GM19397 (cell line): ENCODE measurements around the gene C2.

ENCODE experiments used
- ATAC-seq: cut with Tn5 transposase; IDR thresholded peaks from one replicate; pipeline ENCODE4 v1.9.1; 2021; ENCODE audit warnings: mild to moderate bottlenecking, moderate library complexity; ENCODE audit not compliant: unreplicated experiment

C2 gene

DNA sequence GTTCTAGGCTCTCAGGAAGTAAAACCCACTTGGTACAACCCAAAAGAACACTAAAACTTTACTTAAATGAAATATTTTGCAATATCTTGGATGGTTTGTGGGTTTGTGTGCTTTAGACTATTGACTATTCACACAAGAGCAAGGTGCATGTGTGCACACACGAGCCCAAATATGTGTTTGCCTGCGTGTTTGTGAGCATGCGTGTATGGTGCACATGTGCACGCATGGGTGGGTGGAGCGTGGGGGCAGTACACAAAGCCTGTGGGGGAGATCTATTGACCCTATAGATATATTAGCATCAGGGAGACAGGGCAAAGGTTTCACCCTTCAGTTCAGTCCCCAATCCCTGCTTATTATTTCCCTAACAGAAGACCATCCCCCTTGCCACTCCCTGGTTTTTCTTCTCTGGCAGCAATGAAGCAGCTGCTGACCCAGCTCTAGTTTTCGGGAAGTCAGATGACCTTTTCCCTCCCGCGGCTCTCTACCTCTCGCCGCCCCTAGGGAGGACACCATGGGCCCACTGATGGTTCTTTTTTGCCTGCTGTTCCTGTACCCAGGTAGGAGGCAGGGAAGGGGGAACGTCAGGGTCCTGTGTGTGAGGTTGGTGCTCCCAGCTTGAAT is at the start of gene C2:
C2 (plus strand) TSS at position 476 of the 621 bp plus-strand sequence; CDS start at position 512, 36 bp downstream.
- no peak for ATAC-seq

DNA sequence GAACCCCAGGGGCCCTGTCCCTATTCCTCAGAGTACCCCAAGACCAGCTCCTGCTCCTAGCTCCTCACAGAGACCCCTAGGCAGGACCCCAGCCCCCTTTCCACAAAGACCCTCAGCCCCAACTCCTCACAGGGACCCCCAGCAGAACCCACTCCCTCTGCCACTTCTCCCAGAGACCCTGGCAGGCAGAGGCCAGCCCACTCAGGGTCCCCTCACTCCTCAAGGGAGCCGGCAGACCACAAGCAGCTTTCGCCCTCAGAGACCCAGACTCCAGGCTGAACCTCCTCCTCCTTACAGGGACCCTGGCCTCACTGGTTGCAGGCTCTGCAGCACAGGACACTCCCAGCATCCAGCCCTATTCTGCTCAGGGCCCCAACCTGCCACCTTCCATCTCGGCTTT is 49.3 kb upstream of the C2 start:
- ATAC-seq, result no peak

DNA sequence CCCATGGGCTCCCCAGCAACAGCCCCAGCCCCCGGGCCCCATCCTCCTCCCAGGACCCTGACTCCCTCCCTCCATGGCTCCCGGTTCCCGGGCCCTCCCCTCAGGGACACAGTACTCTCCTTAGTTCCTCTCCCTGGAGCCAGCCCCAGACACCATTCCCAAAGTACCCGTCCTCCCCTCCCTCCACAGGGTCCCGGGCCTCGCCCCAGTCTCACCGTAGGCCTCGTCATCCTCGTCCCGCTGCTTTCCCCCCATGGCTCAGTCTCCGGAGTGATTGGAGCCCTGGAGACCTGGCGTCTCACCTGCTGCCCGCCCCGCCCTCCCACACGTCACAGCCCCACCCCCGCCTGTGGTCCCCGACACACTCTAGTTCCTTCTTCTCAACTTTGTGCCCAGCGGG is 48.8 kb upstream of the C2 start, which contains the start of gene SLC44A4:
SLC44A4 (minus strand) TSS at position 272 of the 400 bp plus-strand sequence; CDS start at position 255, 17 bp downstream.
- ATAC-seq, result no peak

DNA sequence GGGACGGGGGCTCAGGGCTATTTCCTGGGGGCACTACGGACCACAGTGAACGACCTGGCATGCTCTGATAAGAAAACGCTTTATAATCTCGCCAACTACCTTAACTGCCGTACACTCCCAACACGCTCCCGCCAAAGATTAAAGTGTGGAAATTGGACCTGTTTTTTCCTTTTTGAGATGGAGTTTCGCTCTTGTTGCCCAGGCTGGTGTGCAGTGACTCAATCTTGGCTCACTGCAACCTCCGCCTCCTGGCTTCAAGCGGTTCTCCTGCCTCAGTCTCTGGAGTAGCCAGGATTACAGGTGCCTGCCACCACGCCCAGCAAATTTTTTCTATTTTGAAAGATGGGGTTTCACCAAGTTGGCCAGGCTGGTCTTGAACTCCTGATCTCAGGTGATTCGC is 48.4 kb upstream of the C2 start:
- ATAC-seq, result no peak

DNA sequence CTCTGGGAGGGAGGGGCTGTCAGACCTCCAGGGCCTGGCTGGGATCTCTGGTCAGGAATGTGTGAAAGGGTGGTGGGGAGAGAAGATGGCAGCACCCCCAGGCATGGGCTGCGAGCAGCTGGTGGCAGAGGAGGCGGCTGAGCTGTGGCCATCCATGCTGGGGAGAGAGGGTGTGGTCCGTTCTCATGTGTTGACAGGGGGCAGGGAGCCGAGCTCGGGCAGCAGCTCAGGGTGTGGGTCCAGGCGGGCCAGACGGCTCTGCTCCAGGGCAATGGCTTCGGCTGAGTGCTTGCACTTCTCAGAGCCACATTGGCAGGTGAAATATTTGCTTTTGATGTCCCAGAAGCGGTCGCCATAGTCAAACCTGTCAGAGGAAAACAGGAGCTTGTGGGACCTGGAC is 47.6 kb upstream of the C2 start:
- ATAC-seq, result no peak

DNA sequence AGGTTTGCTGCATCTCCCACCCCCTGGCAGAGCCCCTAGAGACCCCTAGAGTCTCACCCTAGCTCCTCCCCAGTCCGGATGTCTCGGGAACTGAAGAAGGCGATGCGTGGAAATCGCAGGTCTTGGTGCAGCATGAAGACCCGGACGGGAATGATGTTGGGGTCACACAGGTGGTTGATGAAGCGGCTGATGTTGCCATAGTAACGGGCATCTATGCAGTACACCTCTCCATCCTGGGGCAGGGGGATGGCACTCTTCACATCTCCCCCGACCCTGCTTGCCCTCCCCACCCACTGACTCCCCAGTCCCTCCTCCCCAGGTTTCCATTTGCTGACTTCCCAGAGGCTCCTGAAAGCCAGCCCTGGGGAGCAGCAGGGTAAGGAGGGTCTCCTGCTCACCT is 46.9 kb upstream of the C2 start:
- ATAC-seq, result no peak

DNA sequence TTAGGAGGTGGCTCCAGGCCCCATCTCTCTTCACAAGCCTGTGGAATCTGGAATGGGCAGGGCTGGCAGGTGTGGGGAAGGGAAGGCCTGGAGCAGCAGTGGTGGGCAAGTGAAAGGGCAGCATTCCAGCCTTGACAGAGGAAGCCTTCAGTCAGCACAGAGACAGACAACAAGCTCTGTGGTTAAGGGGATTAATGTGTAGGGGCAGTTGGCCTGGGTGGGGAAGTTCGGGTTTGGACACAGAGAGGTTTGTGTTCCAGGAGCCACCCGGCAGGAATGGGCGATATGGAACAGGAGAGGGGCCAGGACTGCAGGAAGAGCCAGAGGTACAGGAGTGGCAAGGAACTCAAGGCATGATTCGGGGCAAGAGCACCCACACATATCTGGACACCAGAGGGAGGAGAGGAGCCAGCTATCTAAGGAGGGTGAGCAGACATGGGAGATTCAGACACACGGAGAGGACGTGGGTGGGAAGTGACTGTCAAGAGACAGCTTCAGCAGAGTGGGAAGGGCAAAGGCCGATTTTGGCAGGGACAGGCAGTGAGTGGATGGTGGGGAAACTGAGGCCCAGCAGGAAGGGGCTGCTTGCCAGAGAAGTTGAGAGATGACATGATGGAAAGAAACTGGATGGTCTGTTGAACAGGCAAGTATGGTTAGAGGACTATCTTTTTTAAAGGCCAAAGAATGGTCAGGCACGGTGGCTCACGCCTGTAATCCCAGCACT is 46.2 kb upstream of the C2 start:
- no peak for ATAC-seq

DNA sequence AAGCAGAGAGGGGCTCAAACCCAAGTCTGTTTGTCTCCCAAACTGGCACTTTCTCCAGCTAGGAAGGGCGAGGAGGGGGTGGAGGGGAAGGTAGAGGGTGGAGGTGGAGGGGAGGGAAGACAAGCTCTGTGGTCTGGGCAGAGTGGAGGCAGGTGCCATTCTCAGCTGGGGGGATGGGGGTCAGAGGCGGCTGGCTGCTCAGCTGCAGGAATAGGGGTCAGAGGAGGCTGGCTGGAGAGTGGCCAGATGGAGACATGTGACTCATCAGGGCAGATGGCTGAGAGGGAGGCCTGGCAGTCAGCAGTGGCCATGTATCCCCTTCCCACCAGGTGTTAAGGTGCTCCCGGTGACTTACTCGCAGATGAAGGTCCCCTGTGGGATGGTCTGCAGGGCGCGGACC is 45.2 kb upstream of the C2 start:
- ATAC-seq, result no peak

DNA sequence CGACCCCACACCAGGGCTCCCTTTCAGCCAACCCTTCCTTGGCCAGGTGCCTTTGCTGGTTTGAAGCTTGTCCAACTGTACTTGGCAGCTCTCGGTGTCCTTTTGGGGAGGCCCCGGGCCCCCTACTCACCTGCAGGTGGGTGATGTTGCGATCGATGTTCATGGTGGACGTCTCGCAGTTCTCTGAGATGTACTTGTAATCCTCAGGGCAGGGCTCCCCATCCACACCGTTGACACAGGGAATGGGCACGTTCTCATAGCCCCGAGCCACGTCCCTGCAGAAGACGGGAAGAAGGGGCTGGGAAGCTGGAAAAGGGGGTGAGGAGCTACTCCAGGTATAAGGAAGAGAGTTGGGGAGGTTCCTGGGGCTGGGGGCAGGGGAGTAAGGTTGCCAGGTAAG is 43.8 kb upstream of the C2 start:
- ATAC-seq, result no peak

DNA sequence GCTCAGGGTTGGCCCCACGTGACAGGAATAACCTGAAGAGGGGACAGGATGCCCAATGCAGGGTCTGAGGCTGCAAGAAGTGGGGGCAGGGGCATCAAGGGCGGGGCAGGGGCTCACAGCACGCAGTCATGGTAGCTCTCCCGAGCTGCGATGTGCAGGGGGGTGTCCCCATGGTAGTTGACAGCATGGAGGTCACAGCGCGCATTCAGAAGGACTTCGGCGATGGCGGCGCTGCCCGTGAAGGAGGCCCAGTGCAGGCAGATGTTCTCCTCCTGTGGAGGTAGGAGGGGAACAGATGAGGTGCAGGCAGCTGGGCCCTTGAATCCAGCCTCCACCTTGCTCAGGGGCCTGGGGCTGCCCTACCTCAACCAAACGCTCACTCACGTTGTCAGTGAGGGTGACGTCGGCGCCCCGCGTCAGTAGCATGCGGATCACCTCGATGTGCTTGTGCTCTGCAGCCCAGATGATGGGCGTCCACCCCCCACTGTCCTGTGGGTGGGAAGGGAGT is 42.9 kb upstream of the C2 start:
- ATAC-seq, result no peak

DNA sequence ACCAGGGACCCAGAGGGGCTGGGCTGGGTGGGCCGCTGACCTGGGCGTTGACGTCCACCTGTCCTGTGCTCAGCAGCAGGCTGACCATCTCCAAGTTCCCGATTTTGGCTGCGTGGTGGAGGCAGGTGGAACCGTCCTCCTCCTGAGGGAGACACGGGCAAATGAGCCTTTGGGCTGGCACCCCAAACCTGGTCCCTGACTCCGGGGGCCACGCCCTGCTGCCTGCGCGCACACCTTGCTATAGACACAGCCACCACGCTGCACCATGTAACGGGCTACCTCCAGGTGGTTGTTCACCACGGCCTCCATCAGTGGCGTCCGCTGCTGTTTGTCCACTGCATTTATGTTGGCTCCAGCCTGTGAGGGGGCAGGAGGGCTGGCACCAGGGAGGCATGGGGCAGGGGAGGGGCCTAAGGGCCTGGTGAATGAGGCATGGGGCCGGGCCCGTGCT is 41.0 kb upstream of the C2 start:
- no peak for ATAC-seq

DNA sequence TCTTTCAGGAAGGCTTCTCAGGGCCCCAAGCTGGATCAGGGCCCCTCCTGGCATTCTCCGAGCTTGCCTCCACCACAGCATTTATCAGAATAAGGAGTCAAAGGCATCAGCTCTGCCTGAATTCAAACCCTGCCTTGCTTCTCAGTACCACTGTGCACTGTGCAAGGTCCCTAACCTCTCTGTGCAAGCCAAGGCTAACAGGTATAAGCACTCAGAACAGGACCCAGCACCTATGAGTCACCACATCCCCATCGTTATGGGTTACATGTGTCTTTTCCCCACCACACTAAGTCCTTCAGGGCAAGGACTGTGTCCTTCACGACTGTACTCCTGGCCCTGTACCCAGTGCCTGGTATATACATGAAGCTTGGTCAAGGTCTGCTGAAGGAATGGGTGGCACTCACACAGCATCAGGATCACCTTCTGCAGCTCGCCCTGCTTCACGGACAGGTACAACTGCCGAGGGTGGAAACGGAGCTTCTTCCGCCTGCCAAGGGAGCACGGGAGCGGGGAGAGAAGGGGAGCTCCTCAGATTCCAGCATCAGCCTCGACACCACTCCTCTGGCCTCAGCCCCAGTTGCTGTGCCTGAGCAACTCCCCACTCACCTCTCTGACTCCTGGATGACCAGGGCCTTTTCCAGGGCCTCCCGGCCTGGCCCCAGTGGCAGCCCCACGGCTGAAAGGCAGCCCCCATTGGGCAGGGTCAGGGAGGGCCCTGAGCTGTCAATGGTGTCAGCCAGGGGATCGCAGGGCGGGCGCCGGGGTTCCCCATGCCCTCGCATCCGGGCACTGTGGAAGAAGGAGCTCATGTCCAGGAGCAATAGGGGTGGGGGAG is 40.1 kb upstream of the C2 start:
- ATAC-seq, result no peak

DNA sequence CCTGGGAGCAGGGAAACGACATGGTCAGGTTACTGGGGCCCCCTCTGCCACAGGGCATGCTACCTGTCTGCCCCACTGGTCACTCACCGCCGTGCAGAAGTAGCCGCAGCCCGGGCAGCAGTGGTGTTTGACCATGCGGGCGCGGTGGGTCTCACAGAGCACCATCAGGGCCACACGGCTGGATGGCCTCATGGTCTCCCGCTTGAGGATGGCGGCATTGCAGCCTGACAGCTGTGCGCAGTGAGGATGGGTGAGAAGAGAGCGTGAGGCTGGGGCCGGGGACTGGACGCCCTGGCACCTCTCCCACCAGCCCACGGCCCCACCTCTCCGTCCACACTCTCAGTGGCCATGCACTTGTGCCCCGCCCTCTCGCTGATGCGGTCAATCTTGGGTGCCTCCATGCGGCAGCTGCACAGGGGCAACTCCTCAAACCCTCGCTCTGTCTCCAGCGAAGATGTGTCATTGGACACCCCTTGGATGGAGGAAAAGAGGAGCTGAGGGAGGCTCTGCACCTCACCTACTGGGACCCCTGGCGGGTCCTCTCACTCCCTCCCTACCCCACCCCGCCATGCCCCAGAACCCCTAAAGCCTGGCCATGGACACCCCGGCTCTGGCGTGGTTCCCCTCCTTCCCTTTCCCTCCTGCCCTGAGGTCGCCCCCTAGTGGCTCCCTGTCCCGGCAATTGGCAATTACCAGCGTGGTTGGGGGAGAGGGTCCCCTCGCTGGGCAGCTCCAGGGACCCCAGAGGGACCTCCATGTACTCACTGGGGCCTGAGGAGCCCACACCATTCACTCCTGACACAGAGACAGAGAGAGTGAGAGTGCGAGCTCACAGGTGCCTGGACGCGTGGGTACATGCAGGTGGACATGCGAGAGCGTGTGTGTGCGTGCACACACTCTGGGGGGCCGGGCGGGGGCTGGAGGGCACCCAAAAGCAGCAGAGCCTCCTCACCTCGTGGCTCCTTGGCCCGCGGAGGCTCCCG is 39.0 kb upstream of the C2 start:
- ATAC-seq, result no peak

DNA sequence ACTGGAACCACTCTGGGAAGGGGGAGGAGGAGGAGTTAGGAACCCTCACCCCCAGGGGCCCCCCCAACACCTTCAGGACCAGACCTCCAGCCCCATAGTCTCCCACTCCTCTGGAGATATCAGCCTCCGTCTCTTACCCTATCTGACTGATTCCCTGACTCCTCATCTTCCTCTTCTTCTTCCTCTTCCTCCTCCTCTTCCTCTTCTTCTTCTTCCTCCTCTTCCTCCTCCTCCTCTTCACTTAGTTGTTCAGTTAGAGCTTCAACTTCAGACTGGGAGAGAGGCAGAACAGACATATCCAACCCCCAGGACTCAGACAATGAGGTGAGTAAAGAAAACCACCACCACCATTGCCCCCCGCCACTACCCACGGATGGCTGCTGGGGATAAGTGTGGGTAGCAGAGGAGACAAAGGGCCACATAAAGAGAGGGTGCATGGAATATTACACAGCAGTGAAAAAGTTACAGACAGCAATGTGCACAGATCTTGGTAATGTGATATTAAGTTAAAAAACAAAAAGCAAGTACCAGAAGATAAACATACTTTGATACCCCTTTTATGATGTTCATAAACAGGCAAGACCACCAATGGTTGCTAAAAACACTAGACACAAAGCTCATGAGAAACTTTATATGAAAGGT is 38.1 kb upstream of the C2 start:
- no peak for ATAC-seq

DNA sequence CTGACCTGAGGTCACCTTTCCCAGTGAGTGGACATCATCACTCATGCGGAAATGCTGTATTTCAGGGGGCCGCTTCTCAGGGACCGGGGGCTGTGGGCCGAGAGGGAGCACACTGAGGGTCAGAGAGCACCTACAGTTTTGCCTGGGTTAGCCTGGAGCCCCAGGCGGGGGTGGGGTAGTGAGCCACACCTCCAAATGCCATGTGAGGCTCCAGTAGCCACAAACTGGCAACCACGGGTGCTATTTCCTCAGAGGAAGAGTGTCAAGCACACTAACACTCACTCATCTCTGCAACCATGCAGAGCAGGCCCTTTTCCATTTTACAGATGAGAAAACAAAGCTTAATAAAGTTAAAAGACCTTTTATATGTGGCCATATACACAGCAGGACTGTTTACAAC is 34.7 kb upstream of the C2 start:
- no peak for ATAC-seq

DNA sequence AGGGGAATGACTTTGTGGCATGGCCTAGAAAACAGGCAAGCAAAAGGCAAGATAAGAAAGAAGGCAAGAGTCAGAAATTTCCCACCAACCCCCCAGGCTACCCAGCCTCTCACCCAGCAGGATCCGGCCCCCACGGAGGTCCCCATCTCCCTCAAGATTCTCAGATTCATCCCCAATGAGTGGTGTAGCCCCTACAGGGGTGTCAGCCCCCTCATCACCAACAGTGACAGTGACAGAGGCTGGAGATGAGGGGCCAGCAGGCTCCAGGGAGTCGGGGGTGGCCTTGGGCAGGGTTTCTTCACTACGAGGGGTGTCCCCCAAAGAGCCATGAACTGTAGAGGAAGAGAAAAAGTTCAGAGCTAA is 31.0 kb upstream of the C2 start:
- no peak for ATAC-seq

DNA sequence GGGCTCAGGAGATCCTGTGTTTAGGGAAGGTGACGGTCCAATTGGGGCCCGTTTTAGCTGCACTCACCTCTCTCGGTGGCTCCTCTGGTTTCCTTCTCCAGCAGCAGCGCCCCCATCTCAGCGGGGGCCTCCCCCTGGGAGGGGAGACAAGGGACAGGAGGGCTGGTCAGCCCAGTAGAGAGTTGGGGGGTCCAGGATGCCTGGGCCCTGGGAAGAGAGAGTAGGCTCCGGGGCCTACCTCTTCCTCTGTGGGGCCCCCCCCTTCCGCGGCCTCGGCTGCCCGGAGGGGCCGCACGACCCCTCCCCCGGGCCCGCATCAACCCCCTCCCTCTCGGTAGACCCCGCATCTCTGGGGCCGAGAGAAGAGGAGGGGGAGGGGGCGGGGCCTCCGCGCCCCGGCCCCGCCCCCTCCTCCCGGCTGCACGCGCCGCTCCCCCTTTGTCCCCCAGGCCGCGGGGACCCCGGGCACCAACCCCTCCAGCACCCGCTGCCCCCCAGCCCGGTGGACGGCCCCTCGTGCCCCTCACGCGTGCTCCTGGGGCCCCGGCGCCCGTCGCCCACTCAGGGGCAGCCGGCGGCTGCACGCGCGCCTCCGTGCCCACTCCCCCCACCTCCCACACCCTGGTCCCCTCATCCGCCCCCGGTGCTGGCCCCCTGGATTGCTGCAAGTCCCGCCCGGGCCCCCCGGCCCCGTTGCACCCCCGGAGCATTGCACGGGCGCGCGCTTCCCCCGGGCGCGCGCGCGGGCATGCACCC is 30.5 kb upstream of the C2 start:
- ATAC-seq, result peak; percentile 10

DNA sequence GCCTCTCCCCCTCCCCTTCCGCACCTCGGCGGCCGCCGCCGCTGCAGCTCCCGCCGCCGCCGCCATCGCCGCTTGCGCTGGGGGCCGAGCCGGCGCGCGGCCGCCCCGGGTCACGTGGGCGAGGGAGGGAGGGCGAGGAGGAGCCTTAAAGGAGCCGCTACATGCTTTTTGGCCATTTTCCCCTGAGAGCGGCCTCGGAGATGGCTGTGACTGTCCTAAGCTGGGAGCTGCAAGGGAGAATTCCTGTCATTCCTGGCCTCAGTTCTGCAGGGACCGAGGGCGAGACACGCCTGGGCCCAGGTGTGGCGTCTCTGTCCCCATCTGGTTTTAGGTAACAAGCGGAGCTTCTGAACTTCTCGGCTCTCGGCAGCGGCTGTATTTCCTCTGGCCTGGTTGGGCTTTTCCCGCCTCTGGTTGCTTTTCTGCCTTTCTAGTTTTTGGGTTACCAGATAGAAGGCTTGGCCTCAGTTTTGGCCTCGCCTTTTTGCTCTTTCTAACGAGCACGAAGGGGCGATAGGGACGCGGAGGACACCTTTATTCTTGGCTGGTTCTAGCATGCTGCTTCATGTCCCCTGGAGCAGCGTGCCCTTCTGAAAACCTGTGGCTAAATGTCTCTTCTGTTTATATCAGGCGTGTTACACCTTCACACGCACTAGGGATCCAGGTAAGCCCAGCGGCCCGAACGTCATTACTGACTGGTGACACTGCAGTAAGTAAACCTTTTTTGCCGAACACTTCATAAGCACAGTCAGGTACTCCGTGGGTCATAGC is 29.7 kb upstream of the C2 start, which contains the start of gene EHMT2:
EHMT2 (minus strand) TSS at position 87 of the 771 bp plus-strand sequence; CDS start at position 66, 21 bp downstream.
- ATAC-seq, result peak; percentile 39
